GM23248 (cell line): ENCODE results near the gene SLC6A7.

Experiments
- EZH2 ChIP-seq: fragments of 200-600 bp; sonication (generic); IDR thresholded peaks from 2 replicates; pipeline ENCODE4 v1.6.1; 2018; ENCODE audit warnings: antibody characterized with exemption, mild to moderate bottlenecking; ENCODE audit not compliant: insufficient read depth, poor library complexity, severe bottlenecking
- EZH2phosphoT487 ChIP-seq: fragments of 200-600 bp; sonication (generic); IDR thresholded peaks from 2 replicates; pipeline ENCODE4 v1.6.1; 2018; ENCODE audit warnings: antibody characterized with exemption, moderate library complexity, mild to moderate bottlenecking, low read depth; ENCODE audit not compliant: insufficient read depth

GRCh38 chr5:150174285-150174684 is 15.6 kb upstream of the SLC6A7 start:
- TF ChIP-seq EZH2 (no peak), EZH2phosphoT487 (no peak)
